ENCODE data around the gene ZDHHC17. TPM values are rescaled to one million over a fixed set of nuclear protein-coding genes. Genes with fewer than 3 reads are reported as not detected.

ZDHHC17 gene
- total and polyA plus RNA-seq, 2 of the 13 experiments (the other 11 are each of a cell fraction or from before 2014, with no cell fraction given) = 36.7 to 38.5 TPM

GRCh38 chr12:76763746-76764675 lies at the start of gene ZDHHC17 (continued):
- TF ChIP-seq ZNF280D (CRISPR knock-in tag; IDR thresholded peaks at IDR 0.05) = peak; percentile 85
- TF ChIP-seq ZNF263 (CRISPR knock-in tag; IDR thresholded peaks at IDR 0.05) = no peak; the same call in 1 of the 2 replicates
- TF ChIP-seq CREM (IDR thresholded peaks at IDR 0.05) = no peak
- TF ChIP-seq CREM (CRISPR knock-in tag; IDR thresholded peaks at IDR 0.05) = no peak
- TF ChIP-seq LRRFIP1 (CRISPR knock-in tag; conservative IDR thresholded peaks at IDR 0.05) = no peak
- 0 out of 2 replicates have a peak, but pooled peaks have one; percentile 42 for TF ChIP-seq ZSCAN20 (CRISPR knock-in tag; IDR thresholded peaks at IDR 0.05; ENCODE audit: borderline replicate concordance)
- 0 out of 2 replicates have a peak, but pooled peaks have one; percentile 11 for TF ChIP-seq DZIP1 (CRISPR knock-in tag; IDR thresholded peaks at IDR 0.05)
- TF ChIP-seq ZFP36L2 (CRISPR knock-in tag; IDR thresholded peaks at IDR 0.05) = no peak
- peak; percentile 83 for TF ChIP-seq DR1 (CRISPR knock-in tag; IDR thresholded peaks at IDR 0.05)
- no peak for TF ChIP-seq RFX3 (CRISPR knock-in tag; IDR thresholded peaks at IDR 0.05)
- TF ChIP-seq BATF2 (CRISPR knock-in tag; IDR thresholded peaks at IDR 0.05) = peak; percentile 71; the same call in 1 of the 2 replicates
- peak; percentile 11; the same call in 1 of the 2 replicates for TF ChIP-seq ZMYM2 (CRISPR knock-in tag; IDR thresholded peaks at IDR 0.05)
- TF ChIP-seq ARID2 (CRISPR knock-in tag; IDR thresholded peaks at IDR 0.05; ENCODE audit: borderline replicate concordance) = no peak
- TF ChIP-seq RAD51 (IDR thresholded peaks at IDR 0.05; ENCODE audit: borderline replicate concordance) = no peak
- TF ChIP-seq ARID3A (IDR thresholded peaks at IDR 0.05; ENCODE audit: low read depth, low read length) = no peak
- no peak for TF ChIP-seq RNF2 (conservative IDR thresholded peaks at IDR 0.05; ENCODE audit: low read depth)
- TF ChIP-seq NR1H2 (CRISPR knock-in tag; IDR thresholded peaks at IDR 0.05; ENCODE audit: borderline replicate concordance, low read depth) = no peak
- no peak for TF ChIP-seq ZNF33B (CRISPR knock-in tag; IDR thresholded peaks at IDR 0.05)

Data from HepG2 (cell line).